ENCODE measurements around the gene PALM3.

DNA sequence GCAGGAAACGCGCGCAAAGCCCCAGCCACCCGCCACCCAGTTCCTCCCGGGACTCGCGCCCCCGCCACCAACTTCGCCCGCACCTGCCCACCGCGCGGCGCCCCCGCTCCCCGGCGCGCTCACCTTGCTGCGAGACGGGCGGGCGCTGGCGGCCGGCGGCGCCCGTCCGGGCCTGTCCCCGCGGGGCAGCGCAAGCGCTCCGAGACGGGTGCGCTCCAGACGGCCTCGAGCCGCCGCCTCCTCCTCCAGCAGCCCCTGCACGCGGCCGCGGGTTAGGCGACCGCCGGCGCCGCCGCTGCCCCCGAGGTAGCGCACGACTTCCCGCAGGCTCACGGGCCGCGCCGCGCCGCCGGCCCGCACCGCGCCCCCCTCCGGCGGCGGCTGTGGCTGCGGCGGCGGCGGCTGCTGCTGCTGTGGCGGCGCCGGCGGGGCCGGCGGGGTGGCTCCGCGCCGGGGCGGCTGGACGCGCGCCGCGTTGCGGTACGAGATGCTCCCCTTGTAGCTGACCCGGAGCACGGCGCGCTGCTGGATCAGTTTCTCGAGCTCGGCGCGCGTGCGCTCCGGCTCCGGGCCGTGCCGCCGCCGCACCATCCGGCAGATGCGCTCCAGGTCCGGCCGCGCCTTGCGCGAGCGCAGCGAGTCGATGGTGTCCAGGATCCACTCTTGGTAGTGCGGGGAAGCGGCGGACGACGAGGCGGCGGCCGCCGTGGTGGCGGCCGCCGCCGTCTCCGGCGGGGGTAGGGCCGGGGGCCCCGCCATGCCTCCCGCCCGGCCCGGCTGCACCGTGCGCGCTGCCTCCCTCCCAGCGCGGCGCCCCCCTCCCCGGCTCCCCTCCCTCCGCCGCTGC, 28.0 kb upstream of the PALM3 start:
- TF ChIP-seq, protein P1, sequence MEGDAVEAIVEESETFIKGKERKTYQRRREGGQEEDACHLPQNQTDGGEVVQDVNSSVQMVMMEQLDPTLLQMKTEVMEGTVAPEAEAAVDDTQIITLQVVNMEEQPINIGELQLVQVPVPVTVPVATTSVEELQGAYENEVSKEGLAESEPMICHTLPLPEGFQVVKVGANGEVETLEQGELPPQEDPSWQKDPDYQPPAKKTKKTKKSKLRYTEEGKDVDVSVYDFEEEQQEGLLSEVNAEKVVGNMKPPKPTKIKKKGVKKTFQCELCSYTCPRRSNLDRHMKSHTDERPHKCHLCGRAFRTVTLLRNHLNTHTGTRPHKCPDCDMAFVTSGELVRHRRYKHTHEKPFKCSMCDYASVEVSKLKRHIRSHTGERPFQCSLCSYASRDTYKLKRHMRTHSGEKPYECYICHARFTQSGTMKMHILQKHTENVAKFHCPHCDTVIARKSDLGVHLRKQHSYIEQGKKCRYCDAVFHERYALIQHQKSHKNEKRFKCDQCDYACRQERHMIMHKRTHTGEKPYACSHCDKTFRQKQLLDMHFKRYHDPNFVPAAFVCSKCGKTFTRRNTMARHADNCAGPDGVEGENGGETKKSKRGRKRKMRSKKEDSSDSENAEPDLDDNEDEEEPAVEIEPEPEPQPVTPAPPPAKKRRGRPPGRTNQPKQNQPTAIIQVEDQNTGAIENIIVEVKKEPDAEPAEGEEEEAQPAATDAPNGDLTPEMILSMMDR (IDR thresholded peaks at IDR 0.05): no peak
- TF ChIP-seq EZH2 (IDR thresholded peaks at IDR 0.05) (no peak), EZH2phosphoT487 (IDR thresholded peaks at IDR 0.05) (no peak)
